Endothelial cell of umbilical vein (primary cell): ENCODE results near the gene AURKAIP1. TPM values are rescaled to one million over a fixed set of nuclear protein-coding genes. Genes with fewer than 3 reads are reported as not detected.

Source experiments
- BruUV-seq: library from RNA; stranded (reverse); fragments of 400-500 nt; replicated peaks from 2 replicates; lab custom pipeline; 2021; lab: Mats Ljungman, UMichigan
- CTCF ChIA-PET: fragments of 300-600, 350-600 bp; sonication (Branson Sonifier 250); formaldehyde crosslinking; loops from one replicate; lab custom pipeline; 2021; ENCODE audit warnings: antibody characterized with exemption, inconsistent platforms; lab: Charles Lee
- POLR2A ChIA-PET: fragments of 300-600, 350-600 bp; sonication (Branson Sonifier 250); formaldehyde crosslinking; loops from one replicate; lab custom pipeline; 2021; ENCODE audit warnings: antibody characterized with exemption, inconsistent platforms; lab: Charles Lee
- DNase-seq: peaks from one replicate; pipeline ENCODE4 v3.0.0-alpha.2; 2011; ENCODE audit warnings: low read depth, low spot score
- FAIRE-seq: peaks from 2 replicates; lab custom pipeline; 2011; peaks lifted over from hg19 to GRCh38; lab: Jason Lieb, UNC
- H2AFZ ChIP-seq: 2 replicates; pipeline ENCODE4 v1.6.0; 2012; ENCODE audit warnings: low read depth, low read length, control low read depth, inconsistent platforms
- H3K27ac ChIP-seq: 2 replicates; pipeline ENCODE4 v1.5.1; 2011; ENCODE audit warnings: low read depth, mild to moderate bottlenecking, control low read depth, low read length, moderate library complexity; ENCODE audit not compliant: insufficient read depth
- H3K27me3 ChIP-seq, 2 experiments: 2 replicates each; pipeline versions ENCODE4 v1.6.0 to v1.6.1; 2011; ENCODE audit warnings: low read length in 2 of 2, mixed read lengths in 1 of 2; ENCODE audit not compliant: control insufficient read depth in 2 of 2, insufficient read depth in 2 of 2
- H3K36me3 ChIP-seq, 2 experiments: 2 replicates in 1 of 2; 3 replicates in 1 of 2; pipeline ENCODE4 v1.5.1; 2011; ENCODE audit warnings: low read length in 2 of 2, mild to moderate bottlenecking in 1 of 2, moderate library complexity in 1 of 2; ENCODE audit not compliant: control insufficient read depth in 2 of 2, insufficient read depth in 2 of 2; ENCODE audit errors: extremely low read depth in 1 of 2
- H3K4me1 ChIP-seq: 3 replicates; pipeline ENCODE4 v1.5.1; 2011; ENCODE audit warnings: mild to moderate bottlenecking, low read length; ENCODE audit not compliant: control insufficient read depth, insufficient read depth; ENCODE audit errors: extremely low read depth
- H3K4me2 ChIP-seq: 2 replicates; pipeline ENCODE4 v1.6.1; 2011; ENCODE audit warnings: low read length, control low read depth, mixed read lengths; ENCODE audit not compliant: insufficient read depth
- H3K4me3 ChIP-seq, 3 experiments: fragments of 200-600 bp in 1 of 3; sonication (generic), shearing (Covaris generic) in 1 of 3; replicated peaks in 1 of 3; 2 replicates each; pipeline ENCODE4 v1.5.1; 2011 to 2016; ENCODE audit warnings: control low read depth in 3 of 3, low read length in 3 of 3, mild to moderate bottlenecking in 2 of 3, inconsistent platforms in 1 of 3, low read depth in 1 of 3, moderate library complexity in 1 of 3; ENCODE audit not compliant: insufficient read depth in 1 of 3
- H3K79me2 ChIP-seq: 2 replicates; pipeline ENCODE4 v1.6.0; 2012; ENCODE audit warnings: low read length, inconsistent platforms; ENCODE audit not compliant: control insufficient read depth, insufficient read depth
- H3K9ac ChIP-seq: replicated peaks from 2 replicates; pipeline ENCODE3; 2011; ENCODE audit warnings: low read length, control low read depth; ENCODE audit not compliant: insufficient read depth; ENCODE audit errors: extremely low read depth
- H3K9me1 ChIP-seq: replicated peaks from 3 replicates; pipeline ENCODE4 v1.6.0; 2011; ENCODE audit warnings: mild to moderate bottlenecking, low read length; ENCODE audit not compliant: control insufficient read depth, insufficient read depth; ENCODE audit errors: extremely low read depth
- H3K9me3 ChIP-seq: replicated peaks from 2 replicates; pipeline ENCODE4 v1.5.1; 2012; ENCODE audit warnings: low read length, inconsistent platforms; ENCODE audit not compliant: control insufficient read depth, insufficient read depth
- H4K20me1 ChIP-seq: replicated peaks from 2 replicates; pipeline ENCODE3; 2011; ENCODE audit warnings: mild to moderate bottlenecking, low read length; ENCODE audit not compliant: control insufficient read depth, insufficient read depth; ENCODE audit errors: extremely low read depth
- EZH2 ChIP-seq: IDR thresholded peaks from 2 replicates; pipeline ENCODE4 v1.6.1; 2012; ENCODE audit warnings: borderline replicate concordance, low read depth, mild to moderate bottlenecking, moderate library complexity, low read length, inconsistent platforms; ENCODE audit not compliant: severe bottlenecking
- FOS ChIP-seq: IDR thresholded peaks from 2 replicates; pipeline ENCODE4 v1.6.1; 2011; ENCODE audit warnings: mild to moderate bottlenecking, low read length, moderate library complexity, borderline replicate concordance; ENCODE audit not compliant: insufficient read depth
- GATA2 ChIP-seq: IDR thresholded peaks from 2 replicates; pipeline ENCODE4 v1.7.0; 2011; ENCODE audit warnings: low read depth, mild to moderate bottlenecking, moderate library complexity, mixed read lengths, low read length; ENCODE audit not compliant: insufficient read length, insufficient read depth
- JUN ChIP-seq: IDR thresholded peaks from 2 replicates; pipeline ENCODE4 v1.6.1; 2011; ENCODE audit warnings: borderline replicate concordance, low read depth; ENCODE audit not compliant: insufficient read length, insufficient read depth
- MAX ChIP-seq: IDR thresholded peaks from 2 replicates; pipeline ENCODE4 v1.6.1; 2011; ENCODE audit not compliant: insufficient read depth, insufficient read length
- MYC ChIP-seq: IDR thresholded peaks from one replicate; pipeline ENCODE4 v1.6.1; 2011; ENCODE audit warnings: mild to moderate bottlenecking, low read depth, low read length
- POLR2A ChIP-seq: IDR thresholded peaks from 2 replicates; pipeline ENCODE4 v1.6.1; 2012; ENCODE audit warnings: low read depth, mild to moderate bottlenecking, control low read depth, low read length
- POLR2AphosphoS5 ChIP-seq: IDR thresholded peaks from 2 replicates; pipeline ENCODE4 v1.6.1; 2012; ENCODE audit warnings: low read depth, mild to moderate bottlenecking, control low read depth, low read length, moderate library complexity; ENCODE audit not compliant: insufficient read depth
- dilution Hi-C: fragments of 300-500 bp; cut with MboI; formaldehyde crosslinking; loops from one replicate; pipeline ENCODE4 v1.15.0; 2019; ENCODE audit warnings: low sequenced_read_pairs; ENCODE audit not compliant: extremely low pct_ligation_motif_present
- intact Hi-C: fragments of 100-400 bp; cut with micrococcal nuclease; formaldehyde crosslinking; loops from one replicate; pipeline ENCODE4 v1.10.0; 2022
- polyA plus RNA-seq, 4 experiments: library from polyadenylated mRNA; depleted of rRNA in 3 of 4; stranded (reverse) in 3 of 4; unstranded in 1 of 4; fragments of >200 nt; gene quantifications; 2 replicates each; pipeline versions ENCODE4 v1.2.1 to v1.2.3, GENCODE V29; 2011 to 2012; ENCODE audit warnings: missing spikeins in 1 of 4
- total RNA-seq: library from RNA; stranded (reverse); gene quantifications from 2 replicates; pipeline ENCODE4 v1.2.3, GENCODE V29; 2021
- TF ChIP-seq, protein P1 (sequence below), 2 donors: IDR thresholded peaks; 1 replicate in 1 of 2; 2 replicates in 1 of 2; pipeline ENCODE4 v1.5.1; 2011; ENCODE audit warnings: low read length in 2 of 2, mild to moderate bottlenecking in 2 of 2, moderate library complexity in 2 of 2, control low read depth in 1 of 2, inconsistent platforms in 1 of 2, low read depth in 1 of 2; ENCODE audit not compliant: insufficient read depth in 1 of 2; ENCODE audit errors: extremely low read depth in 1 of 2

The AURKAIP1 gene
- total and polyA plus RNA-seq, 2 donors (not counting 3 experiments of a cell fraction or from before 2014, with no cell fraction given) = 73.3 to 151 TPM

GRCh38 chr1:1406101-1406820, 31.3 kb upstream of the AURKAIP1 start:
- dilution Hi-C loops = no loop called here
- no TSS peak for BruUV-seq
- Histone ChIP-seq H4K20me1 (no peaks in the 10 kb centered on the region), H3K27ac (peak overlapping the region; percentile 54), H3K9me3 (no peaks in the 10 kb centered on the region), H3K4me2 (peak overlapping the region; percentile 77), H3K4me3 (peak overlapping the region; percentile 73 to 87 (median 86)), H3K9me1 (no peaks in the 10 kb centered on the region), H3K36me3 (peaks cover 9 to 19% of the 10 kb centered on the region in 2 experiments), H3K4me1 (peaks cover 11% of the 10 kb centered on the region), H3K27me3 (no peaks in the 10 kb centered on the region), H3K9ac (peak overlapping the region; percentile 86), H3K79me2 (peaks cover 48% of the 10 kb centered on the region), H2AFZ (peak overlapping the region; percentile 67)
- TF ChIP-seq, protein P1, sequence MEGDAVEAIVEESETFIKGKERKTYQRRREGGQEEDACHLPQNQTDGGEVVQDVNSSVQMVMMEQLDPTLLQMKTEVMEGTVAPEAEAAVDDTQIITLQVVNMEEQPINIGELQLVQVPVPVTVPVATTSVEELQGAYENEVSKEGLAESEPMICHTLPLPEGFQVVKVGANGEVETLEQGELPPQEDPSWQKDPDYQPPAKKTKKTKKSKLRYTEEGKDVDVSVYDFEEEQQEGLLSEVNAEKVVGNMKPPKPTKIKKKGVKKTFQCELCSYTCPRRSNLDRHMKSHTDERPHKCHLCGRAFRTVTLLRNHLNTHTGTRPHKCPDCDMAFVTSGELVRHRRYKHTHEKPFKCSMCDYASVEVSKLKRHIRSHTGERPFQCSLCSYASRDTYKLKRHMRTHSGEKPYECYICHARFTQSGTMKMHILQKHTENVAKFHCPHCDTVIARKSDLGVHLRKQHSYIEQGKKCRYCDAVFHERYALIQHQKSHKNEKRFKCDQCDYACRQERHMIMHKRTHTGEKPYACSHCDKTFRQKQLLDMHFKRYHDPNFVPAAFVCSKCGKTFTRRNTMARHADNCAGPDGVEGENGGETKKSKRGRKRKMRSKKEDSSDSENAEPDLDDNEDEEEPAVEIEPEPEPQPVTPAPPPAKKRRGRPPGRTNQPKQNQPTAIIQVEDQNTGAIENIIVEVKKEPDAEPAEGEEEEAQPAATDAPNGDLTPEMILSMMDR (IDR thresholded peaks at IDR 0.05; ENCODE audit: extremely low read depth in 1 of 2, insufficient read depth in 1 of 2, low read depth in 1 of 2, low read length in 2 of 2) = no peak
- TF ChIP-seq JUN (no peak), MYC (no peak), GATA2 (no peak), FOS (no peak), POLR2AphosphoS5 (no peak), EZH2 (no peak), POLR2A (no peak), MAX (no peak)
- intact Hi-C loops = loop anchor here (1.0 to 2.0 kb wide), 2 partner anchors 24 to 99 kb away; no protein-coding TSS in a partner anchor
- ChIA-PET POLR2A (no interaction called here), CTCF (interaction anchor here (2.0 kb wide), 1 partner anchor 34 kb away, joined by 26 read pairs; no protein-coding TSS in a partner anchor)
- DNase-seq (no peak), FAIRE-seq (peak; percentile 98)
